ENCODE results near the gene GIT1. TPM values are rescaled to one million over a fixed set of nuclear protein-coding genes. Genes with fewer than 3 reads are reported as not detected.
A peak's percentile ranks its signal among the peaks of the same experiment; 100 is the strongest.

The GIT1 gene
- total and polyA plus RNA-seq, 3 donors from 2014 or later = 156 to 220 (median 169) TPM

DNA sequence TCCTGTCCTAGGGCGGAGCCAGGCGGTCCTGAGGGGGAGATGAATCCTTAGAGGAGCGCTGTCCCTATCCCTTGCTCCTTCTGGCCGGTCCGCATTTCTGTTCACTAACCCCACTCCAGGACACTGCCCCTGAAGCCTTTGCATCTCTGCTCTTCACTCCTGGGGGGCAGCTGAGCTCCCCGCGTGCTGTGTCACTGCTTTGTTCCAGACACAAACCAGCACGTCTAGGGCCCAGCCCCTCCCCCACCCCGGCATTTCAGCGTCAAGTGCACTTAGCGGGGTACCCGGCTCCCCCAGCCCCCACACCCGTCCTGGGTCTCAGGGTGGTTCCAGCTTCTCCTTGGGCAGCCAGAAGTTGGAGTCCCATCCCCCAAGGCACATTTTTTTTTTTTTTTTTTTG is 24.4 kb upstream of the GIT1 start:
- no peak overlapping the region for H3K27ac ChIP-seq
- intact Hi-C loops (cut with DNase I; ENCODE audit: low total_unique reads) = no loop called here
- no peak for DNase-seq
- H3K4me1 ChIP-seq = peaks cover 39% of the 10 kb centered on the region
- WGBS, 2 donors = 36 to 40% methylated on average over 13 of the region's 13 CpGs
- no peaks in the 10 kb centered on the region for H3K27me3 ChIP-seq
- H3K9me3 ChIP-seq = no peaks in the 10 kb centered on the region
- no peaks in the 10 kb centered on the region for H3K36me3 ChIP-seq (ENCODE audit: low read depth, missing control alignments)
- H3K4me3 ChIP-seq = peak overlapping the region in 1 of 2 donors; percentile 47
- no peak for TF ChIP-seq POLR2A (IDR thresholded peaks at IDR 0.05)
- TF ChIP-seq, protein P1, sequence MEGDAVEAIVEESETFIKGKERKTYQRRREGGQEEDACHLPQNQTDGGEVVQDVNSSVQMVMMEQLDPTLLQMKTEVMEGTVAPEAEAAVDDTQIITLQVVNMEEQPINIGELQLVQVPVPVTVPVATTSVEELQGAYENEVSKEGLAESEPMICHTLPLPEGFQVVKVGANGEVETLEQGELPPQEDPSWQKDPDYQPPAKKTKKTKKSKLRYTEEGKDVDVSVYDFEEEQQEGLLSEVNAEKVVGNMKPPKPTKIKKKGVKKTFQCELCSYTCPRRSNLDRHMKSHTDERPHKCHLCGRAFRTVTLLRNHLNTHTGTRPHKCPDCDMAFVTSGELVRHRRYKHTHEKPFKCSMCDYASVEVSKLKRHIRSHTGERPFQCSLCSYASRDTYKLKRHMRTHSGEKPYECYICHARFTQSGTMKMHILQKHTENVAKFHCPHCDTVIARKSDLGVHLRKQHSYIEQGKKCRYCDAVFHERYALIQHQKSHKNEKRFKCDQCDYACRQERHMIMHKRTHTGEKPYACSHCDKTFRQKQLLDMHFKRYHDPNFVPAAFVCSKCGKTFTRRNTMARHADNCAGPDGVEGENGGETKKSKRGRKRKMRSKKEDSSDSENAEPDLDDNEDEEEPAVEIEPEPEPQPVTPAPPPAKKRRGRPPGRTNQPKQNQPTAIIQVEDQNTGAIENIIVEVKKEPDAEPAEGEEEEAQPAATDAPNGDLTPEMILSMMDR (IDR thresholded peaks at IDR 0.05) = no peak

DNA sequence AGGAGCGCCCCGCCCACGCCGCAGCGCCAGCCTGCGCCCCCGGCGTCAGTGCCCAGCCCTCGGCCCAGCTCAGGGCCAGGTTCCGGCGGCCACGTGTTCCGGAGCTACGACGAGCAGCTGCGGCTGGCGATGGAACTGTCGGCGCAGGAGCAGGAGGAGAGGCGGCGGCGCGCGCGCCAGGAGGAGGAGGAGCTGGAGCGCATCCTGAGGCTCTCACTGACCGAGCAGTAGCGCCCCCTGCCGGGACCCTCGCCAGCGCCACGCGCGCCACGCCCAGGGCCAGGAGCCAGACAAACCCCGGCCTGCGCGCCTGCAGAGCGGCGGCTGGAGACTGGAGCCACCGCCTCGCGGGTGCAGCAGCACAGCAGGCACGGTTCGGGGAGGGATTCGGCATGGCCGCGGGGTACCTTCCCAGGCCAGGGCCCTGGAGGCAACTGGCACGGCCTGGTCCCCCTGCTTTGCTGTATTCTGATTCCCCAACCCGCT is 23.9 kb upstream of the GIT1 start:
- Histone ChIP-seq H3K27me3 (no peaks in the 10 kb centered on the region), H3K4me3 (peak overlapping the region; percentile 31 to 47), H3K36me3 (ENCODE audit: low read depth, missing control alignments) (no peaks in the 10 kb centered on the region), H3K9me3 (no peaks in the 10 kb centered on the region), H3K4me1 (peaks cover 39% of the 10 kb centered on the region), H3K27ac (no peak overlapping the region)
- WGBS, 2 donors = 3 to 7% methylated on average over 5 to 17 of the region's 50 CpGs
- TF ChIP-seq, protein P1 (IDR thresholded peaks at IDR 0.05) = peak; percentile 82 to 93 (median 92)
- no peak for TF ChIP-seq POLR2A (IDR thresholded peaks at IDR 0.05)
- DNase-seq = peak; percentile 96
- intact Hi-C loops (cut with DNase I; ENCODE audit: low total_unique reads) = no loop called here

GRCh38 chr17:29612404-29613280 is 23.2 kb upstream of the GIT1 start:
- no peak for DNase-seq
- WGBS, 2 donors = 43% methylated on average over 10 to 70 of the region's 85 CpGs
- Histone ChIP-seq H3K9me3 (no peaks in the 10 kb centered on the region), H3K4me3 (peak overlapping the region; percentile 31 to 47), H3K4me1 (peaks cover 39% of the 10 kb centered on the region), H3K27ac (no peak overlapping the region), H3K36me3 (ENCODE audit: low read depth, missing control alignments) (no peaks in the 10 kb centered on the region), H3K27me3 (no peaks in the 10 kb centered on the region)
- TF ChIP-seq POLR2A (IDR thresholded peaks at IDR 0.05) = no peak
- TF ChIP-seq, protein P1 (IDR thresholded peaks at IDR 0.05) = no peak
- intact Hi-C loops (cut with DNase I; ENCODE audit: low total_unique reads) = no loop called here

- DNase-seq = no peak
- 65 to 75% methylated on average over 5 to 11 of the region's 12 CpGs for WGBS, 2 donors
- Histone ChIP-seq H3K4me1 (peaks cover 36% of the 10 kb centered on the region), H3K4me3 (no peak overlapping the region), H3K27me3 (no peaks in the 10 kb centered on the region), H3K9me3 (no peaks in the 10 kb centered on the region), H3K27ac (no peak overlapping the region), H3K36me3 (ENCODE audit: low read depth, missing control alignments) (no peaks in the 10 kb centered on the region)
- no peak for TF ChIP-seq POLR2A (IDR thresholded peaks at IDR 0.05)
- TF ChIP-seq, protein P1 (IDR thresholded peaks at IDR 0.05) = no peak
- intact Hi-C loops (cut with DNase I; ENCODE audit: low total_unique reads) = no loop called here
Measured at GRCh38 chr17:29612094-29612403, 22.6 kb upstream of the GIT1 start.

Data from testis (tissue), 3 donors.